ENCODE data around the gene RET.
A peak's percentile ranks its signal among the peaks of the same experiment; 100 is the strongest.

DNA sequence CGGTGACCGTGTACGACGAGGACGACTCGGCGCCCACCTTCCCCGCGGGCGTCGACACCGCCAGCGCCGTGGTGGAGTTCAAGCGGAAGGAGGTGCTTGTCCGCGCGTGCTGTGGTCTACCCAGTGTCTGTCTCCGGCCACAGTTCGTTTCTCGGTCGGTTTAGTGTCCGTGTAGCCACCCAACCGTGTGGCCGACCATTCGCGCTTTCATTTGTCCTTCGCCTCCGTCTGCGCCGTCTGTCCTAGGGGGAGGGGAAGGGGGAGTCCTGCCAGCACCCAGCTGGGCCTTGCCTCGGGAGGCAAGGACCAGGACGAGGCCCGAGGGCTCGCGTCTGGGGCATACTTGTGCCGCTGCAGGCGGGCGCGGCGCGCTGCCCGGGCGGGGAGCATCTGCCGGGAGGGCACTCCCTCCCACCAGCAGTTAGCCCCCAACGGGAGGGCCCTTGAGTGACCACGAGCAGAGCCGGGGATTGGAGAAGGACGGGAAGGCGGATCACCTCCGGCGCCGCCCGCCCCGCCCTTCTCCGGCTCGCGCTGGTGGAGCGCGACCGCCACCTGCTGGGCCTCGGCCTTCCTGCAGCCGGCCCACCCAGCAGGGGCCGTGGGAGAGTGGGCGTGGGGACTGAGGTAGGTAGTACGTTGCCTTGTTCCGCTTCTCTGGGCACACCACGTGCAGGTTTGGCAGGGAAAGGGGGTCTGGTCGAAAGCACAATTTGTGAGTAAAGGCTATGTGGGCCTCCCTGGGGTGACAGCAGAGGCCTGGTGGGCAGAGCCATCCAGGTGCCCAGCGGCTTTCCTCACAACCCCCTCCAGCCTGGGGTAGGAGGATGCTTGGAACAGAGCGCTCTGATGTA, 28.5 kb downstream of the RET start:
- TF ChIP-seq CTCF (IDR thresholded peaks at IDR 0.05; ENCODE audit: insufficient read depth, low read depth, low read length): peak; percentile 71
- no peak for TF ChIP-seq EZH2 (IDR thresholded peaks at IDR 0.05; ENCODE audit: insufficient read depth, low read length)
